A673 (cell line): ENCODE measurements around the gene TNFRSF14.

Experiments used
- EZH2 ChIP-seq: fragments of 200-600 bp; sonication (generic); IDR thresholded peaks from 2 replicates; pipeline ENCODE4 v1.6.1; 2017; ENCODE audit warnings: borderline replicate concordance, low read depth, mild to moderate bottlenecking, mixed read lengths, antibody characterized with exemption, low read length; ENCODE audit not compliant: poor library complexity, severe bottlenecking
- TF ChIP-seq, protein P1 (sequence below): fragments of 300-800, 200-600 bp; sonication (generic); conservative IDR thresholded peaks from 2 replicates; pipeline ENCODE4 v1.5.1; 2017; ENCODE audit warnings: low read depth, mild to moderate bottlenecking, antibody characterized with exemption, low read length, moderate library complexity, mixed read lengths

DNA sequence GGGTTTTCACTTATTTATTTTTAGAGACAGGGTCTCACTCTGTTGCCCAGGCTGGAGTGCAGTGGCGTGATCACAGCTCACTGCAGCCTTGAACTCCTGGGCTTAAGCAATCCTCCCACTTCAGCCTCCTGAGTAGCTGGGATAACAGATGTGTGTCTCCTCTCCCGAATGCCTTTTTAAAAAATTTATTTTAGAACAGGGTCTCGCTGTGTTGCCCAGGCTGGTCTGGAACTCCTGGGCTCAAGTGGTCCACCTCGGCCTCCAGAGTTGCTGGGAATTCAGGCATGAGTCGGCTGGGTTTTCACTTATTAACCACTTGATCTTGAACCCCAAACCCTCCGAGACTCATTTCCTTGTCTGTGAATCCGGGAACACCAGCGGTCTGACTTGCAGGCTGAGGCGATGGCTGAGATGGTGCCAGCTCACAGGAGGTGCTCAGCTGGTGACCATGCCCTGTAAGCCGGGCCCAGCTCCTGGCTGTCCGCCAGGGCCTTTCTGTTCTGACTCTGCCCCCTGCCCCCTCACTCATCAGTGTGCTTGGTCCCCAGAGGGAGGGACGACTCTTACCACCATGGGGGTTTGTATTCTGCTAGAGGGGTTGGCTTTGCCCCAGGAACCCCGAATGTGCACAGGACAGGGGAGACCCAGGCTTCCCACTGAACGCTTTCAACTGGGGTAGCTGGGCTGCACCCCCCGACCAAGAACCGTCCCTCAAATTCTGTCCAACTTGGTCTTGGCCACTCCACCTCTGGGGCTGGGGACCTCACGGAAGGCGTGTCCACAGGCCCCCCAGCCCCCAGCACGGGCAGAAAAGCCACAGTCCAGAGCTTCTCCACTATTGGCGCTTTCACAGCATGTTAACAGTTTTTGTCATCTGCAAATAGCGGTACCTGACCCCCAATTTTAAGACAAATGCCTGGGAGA is 54.1 kb downstream of the TNFRSF14 start:
- TF ChIP-seq, protein P1, sequence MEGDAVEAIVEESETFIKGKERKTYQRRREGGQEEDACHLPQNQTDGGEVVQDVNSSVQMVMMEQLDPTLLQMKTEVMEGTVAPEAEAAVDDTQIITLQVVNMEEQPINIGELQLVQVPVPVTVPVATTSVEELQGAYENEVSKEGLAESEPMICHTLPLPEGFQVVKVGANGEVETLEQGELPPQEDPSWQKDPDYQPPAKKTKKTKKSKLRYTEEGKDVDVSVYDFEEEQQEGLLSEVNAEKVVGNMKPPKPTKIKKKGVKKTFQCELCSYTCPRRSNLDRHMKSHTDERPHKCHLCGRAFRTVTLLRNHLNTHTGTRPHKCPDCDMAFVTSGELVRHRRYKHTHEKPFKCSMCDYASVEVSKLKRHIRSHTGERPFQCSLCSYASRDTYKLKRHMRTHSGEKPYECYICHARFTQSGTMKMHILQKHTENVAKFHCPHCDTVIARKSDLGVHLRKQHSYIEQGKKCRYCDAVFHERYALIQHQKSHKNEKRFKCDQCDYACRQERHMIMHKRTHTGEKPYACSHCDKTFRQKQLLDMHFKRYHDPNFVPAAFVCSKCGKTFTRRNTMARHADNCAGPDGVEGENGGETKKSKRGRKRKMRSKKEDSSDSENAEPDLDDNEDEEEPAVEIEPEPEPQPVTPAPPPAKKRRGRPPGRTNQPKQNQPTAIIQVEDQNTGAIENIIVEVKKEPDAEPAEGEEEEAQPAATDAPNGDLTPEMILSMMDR = no peak
- TF ChIP-seq EZH2 = no peak
